Vagina (tissue), 2 donors: ENCODE results near the gene CDH4. TPM values are rescaled to one million over a fixed set of nuclear protein-coding genes. Genes with fewer than 3 reads are reported as not detected.

ENCODE experiments used
- DNase-seq, 2 donors: peaks; one replicate each; pipeline ENCODE4 v3.0.0-alpha.2; 2017; ENCODE audit errors: extremely low spot score in 2 of 2
- H3K27ac ChIP-seq: fragments of 200-600 bp; sonication (generic); one replicate; pipeline ENCODE4 v1.5.1; 2019
- H3K27me3 ChIP-seq: fragments of 200-600 bp; sonication (generic); one replicate; pipeline ENCODE4 v1.5.1; 2019
- H3K36me3 ChIP-seq, 2 donors: fragments of 200-600 bp; sonication (generic); one replicate each; pipeline ENCODE4 v1.5.1; 2017 to 2019
- H3K4me1 ChIP-seq: fragments of 200-600 bp; sonication (generic); one replicate; pipeline ENCODE4 v1.5.1; 2019
- H3K4me3 ChIP-seq, 2 donors: fragments of 200-600 bp; sonication (generic); 1 replicate in 1 of 2; 2 replicates in 1 of 2; pipeline ENCODE4 v1.5.1; 2016 to 2019
- H3K9me3 ChIP-seq: fragments of 200-600 bp; sonication (generic); one replicate; pipeline ENCODE4 v1.5.1; 2019
- POLR2A ChIP-seq, 2 donors: fragments of 450-650 bp; IDR thresholded peaks; one replicate each; pipeline ENCODE4 v1.6.1; 2017; ENCODE audit warnings: antibody characterized with exemption in 2 of 2, mild to moderate bottlenecking in 2 of 2, moderate library complexity in 2 of 2
- POLR2AphosphoS5 ChIP-seq, 2 donors: sonication (generic); formaldehyde crosslinking; IDR thresholded peaks; one replicate each; pipeline ENCODE4 v1.9.0; 2017; ENCODE audit warnings: antibody characterized with exemption in 2 of 2, mild to moderate bottlenecking in 2 of 2, low read depth in 1 of 2; ENCODE audit not compliant: insufficient read depth in 1 of 2
- intact Hi-C: fragments of 100-400 bp; cut with DNase I; formaldehyde crosslinking; loops from one replicate; pipeline ENCODE4 v1.15.1; 2023
- total RNA-seq: library from RNA; depleted of rRNA; stranded (reverse); fragments of >200 nt; gene quantifications from one replicate; pipeline ENCODE4 v1.2.3, GENCODE V29; 2016
- TF ChIP-seq, protein P1 (sequence below), 3 experiments: fragments of 450-650 bp in 2 of 3; fragments of 200-600 bp in 1 of 3; sonication (generic) in 1 of 3; IDR thresholded peaks; one replicate each; pipeline ENCODE4 v1.5.1; 2017 to 2019; ENCODE audit warnings: antibody characterized with exemption in 3 of 3, mild to moderate bottlenecking in 2 of 3, moderate library complexity in 2 of 3

Gene CDH4
- total RNA-seq, 1 donor from 2014 or later, result 0.25 TPM

DNA sequence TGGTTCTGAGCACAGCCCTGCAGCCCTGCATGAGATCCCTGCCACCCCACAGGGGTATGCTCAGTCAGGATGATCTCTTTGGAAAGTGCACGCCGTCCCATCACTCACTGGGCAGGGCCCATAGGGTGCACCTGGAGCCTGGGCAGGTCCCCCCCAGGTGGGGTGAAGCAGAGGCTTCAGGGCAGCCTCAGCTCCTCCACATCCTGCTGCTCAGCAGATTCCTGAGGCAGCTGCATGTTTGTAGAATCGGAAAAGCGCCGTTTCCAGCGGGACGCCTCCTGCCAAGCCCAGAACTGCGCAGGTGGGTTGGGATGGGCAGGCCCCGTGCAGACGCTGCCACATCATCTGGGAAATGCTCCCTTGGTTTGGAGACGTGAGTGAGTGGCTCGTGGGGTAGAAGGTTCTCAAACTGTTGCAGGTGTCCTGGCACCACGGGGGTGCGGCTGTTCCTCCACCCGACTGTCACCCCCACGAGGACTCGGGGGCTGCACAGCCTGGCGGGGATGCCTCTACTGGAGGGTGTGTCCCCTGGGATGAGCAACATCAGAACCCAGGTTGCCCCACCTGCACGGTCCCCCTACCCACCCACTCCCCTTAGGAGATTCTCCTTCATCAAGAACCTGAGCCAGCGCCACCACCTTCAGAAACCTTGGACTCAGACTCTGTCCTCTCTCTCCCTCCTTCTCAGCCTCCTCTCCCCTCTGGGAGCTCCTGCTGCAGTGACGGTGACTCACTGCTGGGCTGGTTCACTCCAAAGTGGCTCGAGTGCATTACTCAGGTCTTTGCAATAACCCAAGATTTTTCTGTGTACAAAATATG, 479.5 kb downstream of the CDH4 start:
- TF ChIP-seq POLR2AphosphoS5 (IDR thresholded peaks at IDR 0.05; ENCODE audit: insufficient read depth in 1 of 2, low read depth in 1 of 2) (no peak), POLR2A (IDR thresholded peaks at IDR 0.05) (no peak)
- TF ChIP-seq, protein P1, sequence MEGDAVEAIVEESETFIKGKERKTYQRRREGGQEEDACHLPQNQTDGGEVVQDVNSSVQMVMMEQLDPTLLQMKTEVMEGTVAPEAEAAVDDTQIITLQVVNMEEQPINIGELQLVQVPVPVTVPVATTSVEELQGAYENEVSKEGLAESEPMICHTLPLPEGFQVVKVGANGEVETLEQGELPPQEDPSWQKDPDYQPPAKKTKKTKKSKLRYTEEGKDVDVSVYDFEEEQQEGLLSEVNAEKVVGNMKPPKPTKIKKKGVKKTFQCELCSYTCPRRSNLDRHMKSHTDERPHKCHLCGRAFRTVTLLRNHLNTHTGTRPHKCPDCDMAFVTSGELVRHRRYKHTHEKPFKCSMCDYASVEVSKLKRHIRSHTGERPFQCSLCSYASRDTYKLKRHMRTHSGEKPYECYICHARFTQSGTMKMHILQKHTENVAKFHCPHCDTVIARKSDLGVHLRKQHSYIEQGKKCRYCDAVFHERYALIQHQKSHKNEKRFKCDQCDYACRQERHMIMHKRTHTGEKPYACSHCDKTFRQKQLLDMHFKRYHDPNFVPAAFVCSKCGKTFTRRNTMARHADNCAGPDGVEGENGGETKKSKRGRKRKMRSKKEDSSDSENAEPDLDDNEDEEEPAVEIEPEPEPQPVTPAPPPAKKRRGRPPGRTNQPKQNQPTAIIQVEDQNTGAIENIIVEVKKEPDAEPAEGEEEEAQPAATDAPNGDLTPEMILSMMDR (IDR thresholded peaks at IDR 0.05), result no peak
- Histone ChIP-seq H3K27ac (no peak overlapping the region), H3K4me3 (no peak overlapping the region), H3K27me3 (no peaks in the 10 kb centered on the region), H3K9me3 (no peaks in the 10 kb centered on the region), H3K36me3 (no peaks in the 10 kb centered on the region), H3K4me1 (no peaks in the 10 kb centered on the region)
- intact Hi-C loops, result no loop called here
- DNase-seq, result no peak

DNA sequence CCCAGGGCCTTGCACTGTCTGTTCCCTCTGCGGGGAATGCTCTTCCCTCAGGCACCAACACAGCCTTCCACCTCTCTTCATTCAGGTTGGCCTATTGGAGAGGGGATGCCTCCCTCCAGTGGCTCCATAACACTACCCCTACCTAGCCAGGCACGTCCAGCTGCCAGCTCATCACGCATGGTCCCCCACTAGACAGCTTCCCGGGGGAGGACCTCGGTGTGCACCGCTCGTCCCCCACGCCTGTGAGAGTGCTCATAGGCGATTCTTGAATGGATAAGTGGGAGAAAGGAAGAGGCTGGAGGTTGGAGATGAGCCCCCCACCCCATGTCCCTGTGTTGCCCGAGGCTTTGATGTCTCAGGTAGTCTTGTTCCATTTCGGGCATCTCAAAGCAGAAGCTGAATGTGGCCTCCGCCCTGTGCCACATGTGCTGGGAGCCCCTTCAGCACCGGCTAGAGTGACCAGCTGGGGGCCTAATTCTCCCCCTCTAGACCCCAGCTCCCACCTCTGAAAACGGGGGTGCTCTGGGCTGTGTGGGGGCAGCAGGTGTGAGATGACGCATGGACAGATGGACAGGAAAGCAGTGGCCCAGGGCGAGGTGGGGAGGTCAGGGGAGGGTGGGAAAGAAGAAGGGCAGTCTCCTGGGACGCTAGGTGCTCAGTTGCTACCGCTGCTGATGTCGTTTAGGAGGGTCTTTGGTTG, 480.6 kb downstream of the CDH4 start:
- Histone ChIP-seq H3K27ac (no peak overlapping the region), H3K27me3 (no peaks in the 10 kb centered on the region), H3K4me3 (no peak overlapping the region), H3K9me3 (no peaks in the 10 kb centered on the region), H3K4me1 (no peaks in the 10 kb centered on the region), H3K36me3 (no peaks in the 10 kb centered on the region)
- TF ChIP-seq POLR2AphosphoS5 (IDR thresholded peaks at IDR 0.05; ENCODE audit: insufficient read depth in 1 of 2, low read depth in 1 of 2) (no peak), POLR2A (IDR thresholded peaks at IDR 0.05) (no peak)
- TF ChIP-seq, protein P1 (IDR thresholded peaks at IDR 0.05), result no peak
- no peak for DNase-seq
- intact Hi-C loops, result no loop called here

DNA sequence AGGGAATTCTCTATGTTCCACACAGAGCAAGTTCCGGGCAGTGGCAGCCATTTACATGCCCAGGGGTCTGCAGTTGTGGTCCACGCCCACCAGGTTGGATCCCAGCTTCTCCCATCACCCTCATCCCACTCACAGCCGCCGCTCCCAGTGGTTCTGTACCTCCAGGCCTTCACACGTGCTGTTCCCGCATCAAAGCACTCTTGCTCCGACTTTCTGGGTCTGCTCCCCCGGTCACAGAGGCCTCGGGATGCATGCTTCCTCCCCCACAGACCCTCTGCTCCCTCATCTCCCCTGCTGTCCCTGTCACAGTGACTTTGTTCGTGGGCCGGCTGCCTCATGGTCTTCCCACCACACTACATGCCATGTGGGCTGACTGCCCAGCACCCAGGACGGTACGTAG, 481.2 kb downstream of the CDH4 start:
- no peaks in the 10 kb centered on the region for H3K27me3 ChIP-seq
- H3K4me1 ChIP-seq, result no peaks in the 10 kb centered on the region
- no peak overlapping the region for H3K27ac ChIP-seq
- intact Hi-C loops, result no loop called here
- H3K36me3 ChIP-seq, result no peaks in the 10 kb centered on the region
- DNase-seq, result no peak
- TF ChIP-seq POLR2A (IDR thresholded peaks at IDR 0.05) (no peak), POLR2AphosphoS5 (IDR thresholded peaks at IDR 0.05; ENCODE audit: insufficient read depth in 1 of 2, low read depth in 1 of 2) (no peak)
- TF ChIP-seq, protein P1 (IDR thresholded peaks at IDR 0.05), result no peak
- H3K4me3 ChIP-seq, result no peak overlapping the region
- no peaks in the 10 kb centered on the region for H3K9me3 ChIP-seq

DNA sequence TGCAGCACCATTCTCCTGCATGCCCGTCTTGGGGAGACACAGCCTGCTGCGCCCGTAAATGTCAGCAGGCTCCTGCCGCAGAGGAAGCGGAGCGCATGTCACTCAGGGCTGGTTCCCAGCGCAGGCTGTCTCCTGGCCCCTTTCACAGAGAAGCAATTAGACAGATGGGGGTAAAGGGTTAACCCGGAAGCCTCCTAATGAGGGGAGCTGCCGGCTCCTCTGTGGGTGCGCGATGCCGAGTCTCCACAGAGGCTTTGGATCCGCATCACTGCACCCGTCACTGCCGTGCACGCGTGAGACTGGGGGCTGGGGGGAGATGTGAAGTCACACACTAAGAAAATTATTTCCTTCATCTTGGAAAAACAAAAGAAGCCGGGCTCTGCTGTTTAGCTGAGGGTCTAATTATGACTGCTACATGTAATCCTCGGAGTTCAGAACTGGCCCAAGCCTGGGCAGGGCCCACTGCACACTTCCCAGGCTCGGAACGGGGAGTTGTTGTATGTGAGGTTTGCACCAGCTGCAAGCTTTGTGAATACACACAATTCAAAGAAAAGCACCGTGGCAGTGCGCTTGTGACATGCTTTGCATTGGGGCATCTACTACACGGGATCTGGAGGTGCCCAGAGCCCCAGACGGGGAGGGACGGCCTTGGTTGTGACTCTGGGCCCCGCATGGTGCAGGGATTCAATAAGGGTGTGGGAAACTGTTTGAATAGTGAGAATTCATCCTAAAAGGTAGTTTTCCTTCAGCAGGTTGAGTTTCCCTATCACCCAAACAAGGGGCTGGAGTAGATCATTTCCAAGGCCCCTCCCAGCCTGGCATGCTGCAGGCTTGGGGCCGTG, 482.1 kb downstream of the CDH4 start:
- DNase-seq, result no peak
- Histone ChIP-seq H3K4me1 (no peaks in the 10 kb centered on the region), H3K36me3 (no peaks in the 10 kb centered on the region), H3K9me3 (no peaks in the 10 kb centered on the region), H3K27ac (no peak overlapping the region), H3K27me3 (no peaks in the 10 kb centered on the region), H3K4me3 (no peak overlapping the region)
- intact Hi-C loops, result no loop called here
- TF ChIP-seq POLR2AphosphoS5 (IDR thresholded peaks at IDR 0.05; ENCODE audit: insufficient read depth in 1 of 2, low read depth in 1 of 2) (no peak), POLR2A (IDR thresholded peaks at IDR 0.05) (no peak)
- TF ChIP-seq, protein P1 (IDR thresholded peaks at IDR 0.05), result no peak
